HL-60 (cell line): ENCODE results near the gene KCNG4.

Source experiments
- GABPA ChIP-seq: IDR thresholded peaks from 2 replicates; pipeline ENCODE4 v1.6.1; 2012; ENCODE audit warnings: low read depth
- POLR2AphosphoS5 ChIP-seq: IDR thresholded peaks from 2 replicates; pipeline ENCODE4 v1.6.1; 2012; ENCODE audit warnings: low read depth
- SPI1 ChIP-seq: IDR thresholded peaks from 2 replicates; pipeline ENCODE4 v1.6.1; 2012; ENCODE audit warnings: low read depth, mild to moderate bottlenecking, borderline replicate concordance
- TF ChIP-seq, protein P1 (sequence below): IDR thresholded peaks from 2 replicates; pipeline ENCODE4 v1.6.1; 2012; ENCODE audit warnings: low read depth; ENCODE audit not compliant: insufficient replicate concordance
- TF ChIP-seq, protein P2 (sequence below): IDR thresholded peaks from one replicate; pipeline ENCODE4 v1.5.1; 2011; ENCODE audit warnings: low read length, control low read depth, inconsistent platforms; ENCODE audit not compliant: insufficient read depth

DNA sequence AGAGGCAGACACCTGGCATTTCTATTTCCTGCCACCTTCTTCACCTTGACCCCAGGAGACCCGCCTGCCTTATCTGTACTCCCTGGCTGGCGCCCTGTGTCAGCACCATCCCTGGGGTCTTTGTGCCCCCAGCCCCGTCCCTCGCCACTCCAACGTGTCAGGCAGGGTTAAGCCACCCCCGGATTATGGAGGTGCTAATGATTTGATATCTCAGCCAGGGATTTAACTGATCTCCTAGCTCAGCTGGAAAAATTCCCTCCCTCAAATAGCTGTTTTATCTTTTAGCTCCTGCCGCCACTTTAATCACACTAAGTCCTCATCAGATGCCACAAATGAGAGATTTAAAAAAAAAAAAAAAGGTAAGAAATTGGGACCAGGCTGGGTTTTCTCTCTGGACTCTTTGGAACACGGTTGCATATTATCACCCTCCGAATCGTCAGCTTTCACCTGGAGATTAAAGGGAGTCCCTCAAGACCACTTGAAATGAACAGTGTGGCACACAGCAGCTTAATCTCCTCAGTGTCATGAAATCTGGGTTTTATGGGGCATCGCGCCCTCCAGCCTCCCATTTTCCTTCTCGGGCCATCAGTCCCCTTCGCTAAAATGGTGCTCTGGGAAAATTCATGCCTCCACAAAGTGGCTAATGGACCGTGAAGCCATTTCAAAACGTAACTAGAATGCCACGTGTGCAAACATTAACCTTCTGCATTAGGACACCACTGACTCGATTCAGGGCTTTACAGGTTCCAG, 28.7 kb upstream of the KCNG4 start:
- TF ChIP-seq, protein P1, sequence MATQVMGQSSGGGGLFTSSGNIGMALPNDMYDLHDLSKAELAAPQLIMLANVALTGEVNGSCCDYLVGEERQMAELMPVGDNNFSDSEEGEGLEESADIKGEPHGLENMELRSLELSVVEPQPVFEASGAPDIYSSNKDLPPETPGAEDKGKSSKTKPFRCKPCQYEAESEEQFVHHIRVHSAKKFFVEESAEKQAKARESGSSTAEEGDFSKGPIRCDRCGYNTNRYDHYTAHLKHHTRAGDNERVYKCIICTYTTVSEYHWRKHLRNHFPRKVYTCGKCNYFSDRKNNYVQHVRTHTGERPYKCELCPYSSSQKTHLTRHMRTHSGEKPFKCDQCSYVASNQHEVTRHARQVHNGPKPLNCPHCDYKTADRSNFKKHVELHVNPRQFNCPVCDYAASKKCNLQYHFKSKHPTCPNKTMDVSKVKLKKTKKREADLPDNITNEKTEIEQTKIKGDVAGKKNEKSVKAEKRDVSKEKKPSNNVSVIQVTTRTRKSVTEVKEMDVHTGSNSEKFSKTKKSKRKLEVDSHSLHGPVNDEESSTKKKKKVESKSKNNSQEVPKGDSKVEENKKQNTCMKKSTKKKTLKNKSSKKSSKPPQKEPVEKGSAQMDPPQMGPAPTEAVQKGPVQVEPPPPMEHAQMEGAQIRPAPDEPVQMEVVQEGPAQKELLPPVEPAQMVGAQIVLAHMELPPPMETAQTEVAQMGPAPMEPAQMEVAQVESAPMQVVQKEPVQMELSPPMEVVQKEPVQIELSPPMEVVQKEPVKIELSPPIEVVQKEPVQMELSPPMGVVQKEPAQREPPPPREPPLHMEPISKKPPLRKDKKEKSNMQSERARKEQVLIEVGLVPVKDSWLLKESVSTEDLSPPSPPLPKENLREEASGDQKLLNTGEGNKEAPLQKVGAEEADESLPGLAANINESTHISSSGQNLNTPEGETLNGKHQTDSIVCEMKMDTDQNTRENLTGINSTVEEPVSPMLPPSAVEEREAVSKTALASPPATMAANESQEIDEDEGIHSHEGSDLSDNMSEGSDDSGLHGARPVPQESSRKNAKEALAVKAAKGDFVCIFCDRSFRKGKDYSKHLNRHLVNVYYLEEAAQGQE: no peak
- TF ChIP-seq, protein P2, sequence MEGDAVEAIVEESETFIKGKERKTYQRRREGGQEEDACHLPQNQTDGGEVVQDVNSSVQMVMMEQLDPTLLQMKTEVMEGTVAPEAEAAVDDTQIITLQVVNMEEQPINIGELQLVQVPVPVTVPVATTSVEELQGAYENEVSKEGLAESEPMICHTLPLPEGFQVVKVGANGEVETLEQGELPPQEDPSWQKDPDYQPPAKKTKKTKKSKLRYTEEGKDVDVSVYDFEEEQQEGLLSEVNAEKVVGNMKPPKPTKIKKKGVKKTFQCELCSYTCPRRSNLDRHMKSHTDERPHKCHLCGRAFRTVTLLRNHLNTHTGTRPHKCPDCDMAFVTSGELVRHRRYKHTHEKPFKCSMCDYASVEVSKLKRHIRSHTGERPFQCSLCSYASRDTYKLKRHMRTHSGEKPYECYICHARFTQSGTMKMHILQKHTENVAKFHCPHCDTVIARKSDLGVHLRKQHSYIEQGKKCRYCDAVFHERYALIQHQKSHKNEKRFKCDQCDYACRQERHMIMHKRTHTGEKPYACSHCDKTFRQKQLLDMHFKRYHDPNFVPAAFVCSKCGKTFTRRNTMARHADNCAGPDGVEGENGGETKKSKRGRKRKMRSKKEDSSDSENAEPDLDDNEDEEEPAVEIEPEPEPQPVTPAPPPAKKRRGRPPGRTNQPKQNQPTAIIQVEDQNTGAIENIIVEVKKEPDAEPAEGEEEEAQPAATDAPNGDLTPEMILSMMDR: no peak
- no peak for TF ChIP-seq POLR2AphosphoS5
- TF ChIP-seq GABPA: no peak
- no peak for TF ChIP-seq SPI1
